Esophagus muscularis mucosa (tissue), 4 donors: ENCODE measurements around the gene ACSM3. TPM values are rescaled to one million over a fixed set of nuclear protein-coding genes. Genes with fewer than 3 reads are reported as not detected.

Source experiments
- DNase-seq: peaks from one replicate; pipeline ENCODE4 v3.0.0-alpha.2; 2017; ENCODE audit errors: extremely low spot score
- H3K27ac ChIP-seq, 4 donors: fragments of 200-600 bp; sonication (generic); replicated peaks in 1 of 4; 1 replicate in 3 of 4; 2 replicates in 1 of 4; pipeline ENCODE4 v1.5.1; 2016 to 2019; ENCODE audit warnings: mild to moderate bottlenecking in 1 of 4
- H3K27me3 ChIP-seq, 4 donors: fragments of 200-600 bp; sonication (generic); one replicate each; pipeline versions ENCODE4 v1.5.1 to v1.6.0; 2016 to 2019
- H3K36me3 ChIP-seq, 4 donors: fragments of 200-600 bp; sonication (generic); one replicate each; pipeline ENCODE4 v1.5.1; 2016 to 2019
- H3K4me1 ChIP-seq, 4 donors: fragments of 200-600 bp; sonication (generic); one replicate each; pipeline ENCODE4 v1.5.1; 2016 to 2019
- H3K4me3 ChIP-seq, 4 donors: fragments of 200-600 bp; sonication (generic); 1 replicate in 2 of 4; 2 replicates in 2 of 4; pipeline ENCODE4 v1.5.1; 2016 to 2019; ENCODE audit warnings: mild to moderate bottlenecking in 4 of 4, moderate library complexity in 1 of 4
- H3K9me3 ChIP-seq, 4 donors: fragments of 200-600 bp; sonication (generic); 1 replicate in 3 of 4; 2 replicates in 1 of 4; pipeline ENCODE4 v1.5.1; 2016 to 2019
- EP300 ChIP-seq: sonication (generic); formaldehyde crosslinking; IDR thresholded peaks from one replicate; pipeline ENCODE4 v1.6.1; 2017; ENCODE audit warnings: antibody characterized with exemption
- POLR2A ChIP-seq: fragments of 450-650 bp; IDR thresholded peaks from one replicate; pipeline ENCODE4 v1.6.1; 2017; ENCODE audit warnings: antibody characterized with exemption, moderate library complexity, mild to moderate bottlenecking, low read depth
- POLR2AphosphoS5 ChIP-seq, 2 donors: sonication (generic); formaldehyde crosslinking; IDR thresholded peaks; one replicate each; pipeline ENCODE4 v1.6.1; 2017; ENCODE audit warnings: antibody characterized with exemption in 2 of 2
- WGBS: methylation state at CpG from one replicate; pipeline ENCODE4 v1.1.5; 2018; 5-methylcytosine and 5-hydroxymethylcytosine counted together
- intact Hi-C: fragments of 100-400 bp; cut with DNase I; formaldehyde crosslinking; loops from one replicate; pipeline ENCODE4 v1.15.1; 2023
- total RNA-seq, 4 donors: library from RNA; depleted of rRNA; stranded (reverse); fragments of >200 nt; gene quantifications; one replicate each; pipeline versions ENCODE4 v1.1.0 to v1.2.1, GENCODE V29; 2016
- TF ChIP-seq, protein P1 (sequence below), 3 experiments: fragments of 200-600 bp in 2 of 3; fragments of 450-650 bp in 1 of 3; sonication (generic) in 2 of 3; IDR thresholded peaks; one replicate each; pipeline ENCODE4 v1.5.1; 2017 to 2019; ENCODE audit warnings: antibody characterized with exemption in 3 of 3, mild to moderate bottlenecking in 2 of 3, moderate library complexity in 1 of 3

Gene ACSM3
- total RNA-seq, 4 donors from 2014 or later = 4.3 to 11.0 (median 5.9) TPM

DNA sequence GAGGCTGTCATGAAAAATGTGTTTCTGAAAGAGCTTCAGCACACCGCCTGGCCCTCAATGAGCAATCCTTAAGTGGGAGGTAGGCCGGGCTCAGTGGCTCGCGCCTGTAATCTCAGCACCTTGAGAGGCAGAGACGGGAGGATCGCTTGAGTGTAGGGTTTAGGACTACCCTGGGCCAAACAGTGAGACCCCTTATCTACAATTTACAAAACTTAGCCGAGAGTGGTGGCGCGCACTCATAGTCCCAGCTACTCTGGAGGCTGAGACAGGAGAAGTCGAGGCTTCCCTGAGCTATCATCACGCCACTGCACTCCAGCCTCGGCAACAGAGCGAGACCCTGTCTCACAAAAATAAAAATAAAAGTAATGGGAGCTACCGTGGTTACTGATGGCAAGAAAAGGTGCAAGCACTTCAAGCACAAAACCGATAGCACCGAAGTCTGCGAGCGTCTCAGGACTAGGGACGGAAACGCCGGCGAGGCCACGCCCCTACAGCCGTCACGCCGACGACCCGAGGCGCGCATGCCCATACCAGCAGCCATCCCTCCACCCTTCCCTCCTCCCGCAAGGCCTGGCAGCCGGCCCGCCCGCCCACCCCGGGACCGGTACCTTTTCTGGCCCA lies 22.8 kb upstream of the ACSM3 start:
- intact Hi-C loops = no loop called here
- no peaks in the 10 kb centered on the region for H3K27me3 ChIP-seq
- no peaks in the 10 kb centered on the region for H3K9me3 ChIP-seq
- H3K4me3 ChIP-seq = peak overlapping the region; percentile 69 to 97 (median 88)
- H3K4me1 ChIP-seq = peaks cover 15 to 40% (median 35%) of the 10 kb centered on the region in 4 donors
- under 1% methylated on average over 30 of the region's 36 CpGs for WGBS
- DNase-seq = peak; percentile 98
- peak; percentile 58 to 59 for TF ChIP-seq POLR2AphosphoS5 (IDR thresholded peaks at IDR 0.05)
- TF ChIP-seq, protein P1, sequence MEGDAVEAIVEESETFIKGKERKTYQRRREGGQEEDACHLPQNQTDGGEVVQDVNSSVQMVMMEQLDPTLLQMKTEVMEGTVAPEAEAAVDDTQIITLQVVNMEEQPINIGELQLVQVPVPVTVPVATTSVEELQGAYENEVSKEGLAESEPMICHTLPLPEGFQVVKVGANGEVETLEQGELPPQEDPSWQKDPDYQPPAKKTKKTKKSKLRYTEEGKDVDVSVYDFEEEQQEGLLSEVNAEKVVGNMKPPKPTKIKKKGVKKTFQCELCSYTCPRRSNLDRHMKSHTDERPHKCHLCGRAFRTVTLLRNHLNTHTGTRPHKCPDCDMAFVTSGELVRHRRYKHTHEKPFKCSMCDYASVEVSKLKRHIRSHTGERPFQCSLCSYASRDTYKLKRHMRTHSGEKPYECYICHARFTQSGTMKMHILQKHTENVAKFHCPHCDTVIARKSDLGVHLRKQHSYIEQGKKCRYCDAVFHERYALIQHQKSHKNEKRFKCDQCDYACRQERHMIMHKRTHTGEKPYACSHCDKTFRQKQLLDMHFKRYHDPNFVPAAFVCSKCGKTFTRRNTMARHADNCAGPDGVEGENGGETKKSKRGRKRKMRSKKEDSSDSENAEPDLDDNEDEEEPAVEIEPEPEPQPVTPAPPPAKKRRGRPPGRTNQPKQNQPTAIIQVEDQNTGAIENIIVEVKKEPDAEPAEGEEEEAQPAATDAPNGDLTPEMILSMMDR (IDR thresholded peaks at IDR 0.05) = no peak
- peak overlapping the region; percentile 94 to 99 (median 96) for H3K27ac ChIP-seq
- peaks cover 17 to 36% (median 30%) of the 10 kb centered on the region in 4 donors for H3K36me3 ChIP-seq

DNA sequence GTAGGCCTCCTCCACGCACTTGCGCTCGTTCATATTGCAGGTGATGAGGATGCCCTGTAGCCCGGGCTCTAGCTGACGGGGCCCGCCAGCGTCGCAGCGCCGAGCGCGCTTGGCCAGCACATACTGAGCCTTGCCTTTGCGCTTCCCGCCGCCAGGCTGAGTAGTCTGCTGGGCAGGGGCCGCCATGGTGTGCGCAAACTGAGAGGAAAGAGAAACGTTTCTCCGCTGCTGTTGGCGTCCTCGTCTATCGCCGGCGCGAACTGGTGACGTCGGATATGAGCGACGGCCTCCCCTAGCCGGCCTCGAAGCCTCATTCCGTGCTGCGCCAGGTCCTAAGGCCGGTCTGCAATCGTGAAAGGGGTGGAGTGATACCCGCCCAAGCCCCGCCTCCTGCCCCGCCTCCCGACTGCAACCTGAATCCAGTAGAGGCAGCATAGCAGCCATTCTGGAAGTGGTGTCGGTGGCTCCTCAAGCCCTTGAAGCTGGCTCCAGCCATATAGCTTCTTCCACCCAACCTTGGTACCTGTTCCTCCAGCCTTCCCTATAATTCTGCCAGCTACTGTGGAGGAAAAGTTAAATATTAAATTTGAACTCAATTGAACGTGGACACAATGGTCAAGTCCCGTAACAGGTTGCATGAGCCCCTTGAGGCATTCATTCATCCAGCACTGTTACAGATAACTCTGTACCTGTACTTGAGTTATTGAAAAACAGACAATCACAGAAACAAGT lies 22.1 kb upstream of the ACSM3 start, which contains the start of gene THUMPD1:
Gene THUMPD1 (minus strand): TSS at position 265 of the 732 bp plus-strand sequence. CDS start 79 bp downstream, at position 186.
- DNase-seq = peak; percentile 99
- H3K4me1 ChIP-seq = peaks cover 15 to 35% (median 33%) of the 10 kb centered on the region in 4 donors
- H3K4me3 ChIP-seq = peak within 1 kb of the TSS; percentile 69 to 97 (median 88)
- H3K36me3 ChIP-seq = peaks cover 10 to 29% (median 23%) of the 10 kb centered on the region in 4 donors
- TF ChIP-seq POLR2A = peak; percentile 88
- no peak for TF ChIP-seq EP300
- peak; percentile 96 to 99 for TF ChIP-seq POLR2AphosphoS5 (IDR thresholded peaks at IDR 0.05)
- TF ChIP-seq, protein P1 (IDR thresholded peaks at IDR 0.05) = peak in 2 of 3 experiments; percentile 28 to 30
- no peaks in the 10 kb centered on the region for H3K27me3 ChIP-seq
- no peaks in the 10 kb centered on the region for H3K9me3 ChIP-seq
- H3K27ac ChIP-seq = peak within 1 kb of the TSS; percentile 94 to 99 (median 96)
- WGBS = 7% methylated on average over 2 of the region's 42 CpGs
- intact Hi-C loops = no loop called here

DNA sequence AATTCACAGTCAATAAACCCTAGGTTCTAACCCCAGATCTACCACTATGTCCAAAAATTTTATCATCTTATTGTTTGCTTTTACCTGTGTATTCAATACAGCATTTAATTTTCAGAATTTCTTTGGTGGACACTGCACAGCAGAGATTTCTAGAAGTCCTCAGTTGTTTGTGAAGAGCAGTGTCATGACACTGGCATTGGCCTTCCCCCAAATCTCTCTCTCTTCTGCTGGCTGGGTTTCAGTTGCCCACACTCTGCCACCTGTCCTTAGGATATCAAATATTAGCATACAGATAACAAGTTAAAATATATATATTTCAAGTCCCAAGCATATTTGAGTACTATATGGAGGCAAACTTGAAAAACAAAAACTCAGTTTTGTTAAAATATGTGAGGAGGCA lies 20.2 kb upstream of the ACSM3 start:
- Histone ChIP-seq H3K27me3 (no peaks in the 10 kb centered on the region), H3K4me1 (peaks cover 15 to 28% (median 28%) of the 10 kb centered on the region in 4 donors), H3K4me3 (no peak overlapping the region), H3K9me3 (peaks cover 0 to 4% (median 0%) of the 10 kb centered on the region in 4 donors), H3K36me3 (peaks cover under 1 to 12% (median 5%) of the 10 kb centered on the region in 4 donors), H3K27ac (no peak overlapping the region)
- intact Hi-C loops = no loop called here
- DNase-seq = no peak
- no peak for TF ChIP-seq POLR2A
- TF ChIP-seq, protein P1 (IDR thresholded peaks at IDR 0.05) = no peak
- no peak for TF ChIP-seq POLR2AphosphoS5 (IDR thresholded peaks at IDR 0.05)
- TF ChIP-seq EP300 = no peak

DNA sequence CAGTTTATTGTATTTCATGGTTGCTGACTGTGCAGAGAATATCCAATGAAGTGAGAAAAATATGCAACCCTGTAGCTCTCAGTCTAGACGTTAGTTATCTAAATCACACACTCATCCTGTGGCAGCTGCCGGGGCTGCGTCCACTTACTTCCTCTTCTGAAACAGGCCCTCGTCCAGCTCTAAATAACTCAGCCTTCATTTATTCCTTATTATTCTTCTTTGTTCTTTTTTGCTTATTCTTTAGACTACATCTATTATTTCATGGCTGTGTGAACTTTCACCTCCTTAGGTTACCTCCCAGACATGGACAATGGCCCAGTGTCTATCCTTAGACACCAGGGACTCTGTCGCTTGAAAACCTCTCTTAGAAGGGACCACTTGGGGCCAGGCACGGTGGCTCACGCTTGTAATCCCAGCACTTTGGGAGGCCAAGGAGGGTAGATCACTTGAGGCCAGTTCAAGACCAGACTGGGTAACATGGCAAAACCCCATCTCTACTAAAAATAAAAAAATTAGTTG lies 18.8 kb upstream of the ACSM3 start:
- intact Hi-C loops = no loop called here
- H3K4me1 ChIP-seq = peaks cover 6 to 14% (median 14%) of the 10 kb centered on the region in 4 donors
- no peak for TF ChIP-seq POLR2AphosphoS5 (IDR thresholded peaks at IDR 0.05)
- TF ChIP-seq POLR2A = no peak
- TF ChIP-seq EP300 = no peak
- TF ChIP-seq, protein P1 (IDR thresholded peaks at IDR 0.05) = no peak
- H3K4me3 ChIP-seq = no peak overlapping the region
- peaks cover 0 to 4% (median 0%) of the 10 kb centered on the region in 4 donors for H3K9me3 ChIP-seq
- H3K27me3 ChIP-seq = no peaks in the 10 kb centered on the region
- DNase-seq = peak; percentile 45
- 62% methylated on average over 7 of the region's 7 CpGs for WGBS
- no peaks in the 10 kb centered on the region for H3K36me3 ChIP-seq
- H3K27ac ChIP-seq = no peak overlapping the region
